Nephron progenitor cell (in vitro differentiated cells): ENCODE results near the gene ADAMTS3.

Experiments
- DNase-seq: peaks from one replicate; pipeline ENCODE4 v3.0.0; 2021
- H3K27ac Mint-ChIP-seq: 2 replicates; pipeline ENCODE4 v1.8.0; 2021; ENCODE audit warnings: mild to moderate bottlenecking, moderate library complexity, mixed read lengths
- H3K27me3 Mint-ChIP-seq: 2 replicates; pipeline ENCODE4 v1.8.0; 2021; ENCODE audit warnings: mild to moderate bottlenecking, low read depth, mixed read lengths; ENCODE audit not compliant: poor library complexity
- H3K36me3 Mint-ChIP-seq: 2 replicates; pipeline ENCODE4 v1.8.0; 2021; ENCODE audit warnings: low read depth, mixed read lengths
- H3K4me1 Mint-ChIP-seq: 2 replicates; pipeline ENCODE4 v1.8.0; 2021; ENCODE audit warnings: mixed read lengths
- H3K4me3 Mint-ChIP-seq: 2 replicates; pipeline ENCODE4 v1.8.0; 2021; ENCODE audit warnings: mild to moderate bottlenecking, moderate library complexity, mixed read lengths
- H3K9me3 Mint-ChIP-seq: 2 replicates; pipeline ENCODE4 v1.8.0; 2021; ENCODE audit warnings: mild to moderate bottlenecking, moderate library complexity, mixed read lengths
- CTCF ChIP-seq: fragments of 200-600 bp; sonication (generic); IDR thresholded peaks from 2 replicates; pipeline ENCODE4 v1.5.0; 2021; ENCODE audit warnings: antibody characterized with exemption

The ADAMTS3 gene

GRCh38 chr4:72365981-72366380, 203.0 kb downstream of the ADAMTS3 start:
- Mint-ChIP-seq H3K4me1 (no peaks in the 10 kb centered on the region), H3K27me3 (no peaks in the 10 kb centered on the region), H3K36me3 (no peaks in the 10 kb centered on the region), H3K4me3 (no peak overlapping the region), H3K27ac (no peak overlapping the region), H3K9me3 (no peaks in the 10 kb centered on the region)
- no peak for DNase-seq
- TF ChIP-seq CTCF, result no peak

GRCh38 chr4:72365016-72365415, 204.0 kb downstream of the ADAMTS3 start:
- no peaks in the 10 kb centered on the region for H3K36me3 Mint-ChIP-seq
- TF ChIP-seq CTCF, result no peak
- no peak overlapping the region for H3K4me3 Mint-ChIP-seq
- H3K4me1 Mint-ChIP-seq, result no peaks in the 10 kb centered on the region
- no peaks in the 10 kb centered on the region for H3K27me3 Mint-ChIP-seq
- no peaks in the 10 kb centered on the region for H3K9me3 Mint-ChIP-seq
- no peak overlapping the region for H3K27ac Mint-ChIP-seq
- DNase-seq, result no peak

- H3K27me3 Mint-ChIP-seq, result no peaks in the 10 kb centered on the region
- TF ChIP-seq CTCF, result no peak
- no peak overlapping the region for H3K4me3 Mint-ChIP-seq
- DNase-seq, result no peak
- no peaks in the 10 kb centered on the region for H3K36me3 Mint-ChIP-seq
- H3K9me3 Mint-ChIP-seq, result no peaks in the 10 kb centered on the region
- no peak overlapping the region for H3K27ac Mint-ChIP-seq
- no peaks in the 10 kb centered on the region for H3K4me1 Mint-ChIP-seq
Observed at GRCh38 chr4:72360075-72360474, 208.9 kb downstream of the ADAMTS3 start.

GRCh38 chr4:72358483-72358882, 210.5 kb downstream of the ADAMTS3 start:
- Mint-ChIP-seq H3K4me1 (no peaks in the 10 kb centered on the region), H3K9me3 (no peaks in the 10 kb centered on the region), H3K27ac (no peak overlapping the region), H3K36me3 (no peaks in the 10 kb centered on the region), H3K4me3 (no peak overlapping the region), H3K27me3 (no peaks in the 10 kb centered on the region)
- no peak for TF ChIP-seq CTCF
- DNase-seq, result no peak

GRCh38 chr4:72357908-72358307, 211.1 kb downstream of the ADAMTS3 start:
- Mint-ChIP-seq H3K27me3 (no peaks in the 10 kb centered on the region), H3K27ac (no peak overlapping the region), H3K4me1 (no peaks in the 10 kb centered on the region), H3K9me3 (no peaks in the 10 kb centered on the region), H3K36me3 (no peaks in the 10 kb centered on the region), H3K4me3 (no peak overlapping the region)
- no peak for DNase-seq
- no peak for TF ChIP-seq CTCF

GRCh38 chr4:72352711-72353110, 216.3 kb downstream of the ADAMTS3 start:
- no peaks in the 10 kb centered on the region for H3K9me3 Mint-ChIP-seq
- no peaks in the 10 kb centered on the region for H3K4me1 Mint-ChIP-seq
- H3K27ac Mint-ChIP-seq, result no peak overlapping the region
- TF ChIP-seq CTCF, result no peak
- no peak for DNase-seq
- H3K27me3 Mint-ChIP-seq, result no peaks in the 10 kb centered on the region
- no peaks in the 10 kb centered on the region for H3K36me3 Mint-ChIP-seq
- no peak overlapping the region for H3K4me3 Mint-ChIP-seq
